Activated B cell treated with CpG ODN at 0.5 μM for 24 hours (primary cell): ENCODE data around the gene METTL18. TPM values are rescaled to one million over a fixed set of nuclear protein-coding genes. Genes with fewer than 3 reads are reported as not detected.
A peak's percentile ranks its signal among the peaks of the same experiment; 100 is the strongest.

Source experiments
- ATAC-seq: fragments of 200-7000 bp; cut with Tn5 transposase; one replicate; pipeline ENCODE4 v1.10.0; 2021; ENCODE audit warnings: low read depth, mild to moderate bottlenecking, moderate library complexity
- CTCF ChIA-PET: fragments of 350-600 bp; sonication (Branson Sonifier 250); formaldehyde crosslinking; loops from one replicate; lab custom pipeline; 2021; ENCODE audit warnings: antibody characterized with exemption; lab: Charles Lee
- POLR2A ChIA-PET: fragments of 350-600 bp; sonication (Branson Sonifier 250); formaldehyde crosslinking; loops from one replicate; lab custom pipeline; 2021; ENCODE audit warnings: antibody characterized with exemption; lab: Charles Lee
- DNase-seq: peaks from one replicate; pipeline ENCODE4 v3.0.0; 2022
- H3K27ac Mint-ChIP-seq: one replicate; pipeline ENCODE4 v1.8.0; 2020; ENCODE audit warnings: mixed read lengths
- H3K27me3 Mint-ChIP-seq: one replicate; pipeline ENCODE4 v1.8.0; 2021; ENCODE audit warnings: mixed read lengths
- H3K36me3 Mint-ChIP-seq: one replicate; pipeline ENCODE4 v1.8.0; 2021; ENCODE audit warnings: low read depth, mixed read lengths
- H3K4me1 Mint-ChIP-seq: one replicate; pipeline ENCODE4 v1.8.0; 2021; ENCODE audit warnings: mixed read lengths
- H3K4me3 Mint-ChIP-seq: one replicate; pipeline ENCODE4 v1.8.0; 2020; ENCODE audit warnings: mild to moderate bottlenecking, mixed read lengths
- H3K9me3 Mint-ChIP-seq: one replicate; pipeline ENCODE4 v1.8.0; 2020; ENCODE audit warnings: mixed read lengths
- intact Hi-C: fragments of 100-400 bp; cut with micrococcal nuclease; formaldehyde crosslinking; loops from one replicate; pipeline ENCODE4 v1.15.1; 2024
- total RNA-seq: library from RNA; stranded (reverse); gene quantifications from 2 replicates; pipeline ENCODE4 v1.2.3, GENCODE V29; 2022
- TF ChIP-seq, protein P1 (sequence below): fragments of 200-600 bp; IDR thresholded peaks from one replicate; pipeline ENCODE4 v1.8.0; 2022; ENCODE audit warnings: antibody characterized with exemption, mild to moderate bottlenecking

Gene METTL18
- total RNA-seq, 1 donor from 2014 or later: 12.0 TPM

DNA sequence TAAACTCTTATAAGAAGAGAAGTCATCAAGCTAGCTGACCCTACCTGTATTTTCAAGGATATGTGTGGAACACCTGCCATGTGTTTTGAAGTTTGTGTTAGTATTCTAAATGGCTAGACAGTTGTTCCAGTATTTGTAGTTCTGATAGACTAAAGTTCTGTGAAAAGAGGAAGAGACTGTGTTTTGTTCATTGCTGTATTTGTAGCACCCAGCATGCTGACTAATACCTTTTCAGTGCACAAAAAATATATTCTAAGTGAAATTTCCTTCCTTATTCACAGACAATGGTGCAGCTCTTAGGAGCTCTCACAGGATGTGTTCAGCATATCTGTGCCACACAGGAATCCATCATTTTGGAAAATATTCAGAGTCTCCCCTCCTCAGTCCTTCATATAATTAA is 8.2 kb upstream of the METTL18 start:
- Mint-ChIP-seq H3K36me3 (peaks cover 22% of the 10 kb centered on the region), H3K27me3 (no peaks in the 10 kb centered on the region), H3K9me3 (no peaks in the 10 kb centered on the region), H3K27ac (no peak overlapping the region), H3K4me1 (no peaks in the 10 kb centered on the region), H3K4me3 (no peak overlapping the region)
- TF ChIP-seq, protein P1, sequence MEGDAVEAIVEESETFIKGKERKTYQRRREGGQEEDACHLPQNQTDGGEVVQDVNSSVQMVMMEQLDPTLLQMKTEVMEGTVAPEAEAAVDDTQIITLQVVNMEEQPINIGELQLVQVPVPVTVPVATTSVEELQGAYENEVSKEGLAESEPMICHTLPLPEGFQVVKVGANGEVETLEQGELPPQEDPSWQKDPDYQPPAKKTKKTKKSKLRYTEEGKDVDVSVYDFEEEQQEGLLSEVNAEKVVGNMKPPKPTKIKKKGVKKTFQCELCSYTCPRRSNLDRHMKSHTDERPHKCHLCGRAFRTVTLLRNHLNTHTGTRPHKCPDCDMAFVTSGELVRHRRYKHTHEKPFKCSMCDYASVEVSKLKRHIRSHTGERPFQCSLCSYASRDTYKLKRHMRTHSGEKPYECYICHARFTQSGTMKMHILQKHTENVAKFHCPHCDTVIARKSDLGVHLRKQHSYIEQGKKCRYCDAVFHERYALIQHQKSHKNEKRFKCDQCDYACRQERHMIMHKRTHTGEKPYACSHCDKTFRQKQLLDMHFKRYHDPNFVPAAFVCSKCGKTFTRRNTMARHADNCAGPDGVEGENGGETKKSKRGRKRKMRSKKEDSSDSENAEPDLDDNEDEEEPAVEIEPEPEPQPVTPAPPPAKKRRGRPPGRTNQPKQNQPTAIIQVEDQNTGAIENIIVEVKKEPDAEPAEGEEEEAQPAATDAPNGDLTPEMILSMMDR: no peak
- POLR2A ChIA-PET: no interaction called here
- no peak for DNase-seq
- intact Hi-C loops: loop anchor here (10.0 kb wide), 1 partner anchor 1458 kb away; no protein-coding TSS in a partner anchor
- no peak for ATAC-seq
- CTCF ChIA-PET: interaction anchor here (1.4 kb wide), 1 partner anchor 201 kb away, joined by 5 read pairs; no protein-coding TSS in a partner anchor

DNA sequence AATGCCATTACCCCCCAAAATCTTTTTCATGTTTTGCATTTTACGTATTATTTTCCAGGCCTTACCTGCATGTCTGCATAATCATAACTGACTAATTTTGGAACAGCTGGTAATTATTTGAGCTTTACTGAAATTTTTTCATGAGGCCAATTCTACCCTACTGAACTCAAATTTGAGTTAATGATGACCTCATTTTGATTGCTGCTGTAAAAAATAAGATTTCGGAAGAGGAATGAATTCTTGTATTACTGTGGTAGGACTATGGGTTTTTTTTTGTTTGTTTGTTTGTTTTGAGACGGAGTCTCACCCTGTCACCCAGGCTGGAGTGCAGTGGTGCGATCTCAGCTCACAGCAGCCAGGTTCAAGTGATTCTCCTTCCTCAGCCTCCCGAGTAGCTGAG is 2.6 kb upstream of the METTL18 start:
- no peak overlapping the region for H3K4me3 Mint-ChIP-seq

GRCh38 chr1:169796274-169796810 is 1.6 kb upstream of the METTL18 start:
- Mint-ChIP-seq H3K9me3 (no peaks in the 10 kb centered on the region), H3K36me3 (peaks cover 33% of the 10 kb centered on the region), H3K4me1 (peaks cover 50% of the 10 kb centered on the region), H3K4me3 (peak overlapping the region; percentile 100), H3K27ac (no peak overlapping the region), H3K27me3 (no peaks in the 10 kb centered on the region)
- CTCF ChIA-PET: interaction anchor here (0.8 to 1.5 kb wide), 2 partner anchors 12 to 246 kb away, joined by 3 read pairs; no protein-coding TSS in a partner anchor
- TF ChIP-seq, protein P1: no peak
- DNase-seq (no peak), ATAC-seq (no peak)
- POLR2A ChIA-PET: interaction anchor here (3.0 kb wide), 1 partner anchor 98 kb away, joined by 22 read pairs; the partner anchor contains the start of gene SCYL3
- intact Hi-C loops: no loop called here

More for the DNA sequence above, 2.6 kb upstream of the METTL18 start:
- POLR2A ChIA-PET: interaction anchor here (3.0 kb wide), 1 partner anchor 97 kb away, joined by 22 read pairs; the partner anchor contains the start of gene SCYL3
- no peaks in the 10 kb centered on the region for H3K9me3 Mint-ChIP-seq
- H3K4me1 Mint-ChIP-seq: peaks cover 43% of the 10 kb centered on the region
- no peak for DNase-seq
- peaks cover 24% of the 10 kb centered on the region for H3K36me3 Mint-ChIP-seq
- intact Hi-C loops: no loop called here
- CTCF ChIA-PET: interaction anchor here (0.7 to 1.5 kb wide), 6 partner anchors 11 to 428 kb away, joined by 3 to 6 read pairs (median 3); no protein-coding TSS in a partner anchor
- H3K27ac Mint-ChIP-seq: no peak overlapping the region
- ATAC-seq: no peak
- TF ChIP-seq, protein P1: no peak
- no peaks in the 10 kb centered on the region for H3K27me3 Mint-ChIP-seq

DNA sequence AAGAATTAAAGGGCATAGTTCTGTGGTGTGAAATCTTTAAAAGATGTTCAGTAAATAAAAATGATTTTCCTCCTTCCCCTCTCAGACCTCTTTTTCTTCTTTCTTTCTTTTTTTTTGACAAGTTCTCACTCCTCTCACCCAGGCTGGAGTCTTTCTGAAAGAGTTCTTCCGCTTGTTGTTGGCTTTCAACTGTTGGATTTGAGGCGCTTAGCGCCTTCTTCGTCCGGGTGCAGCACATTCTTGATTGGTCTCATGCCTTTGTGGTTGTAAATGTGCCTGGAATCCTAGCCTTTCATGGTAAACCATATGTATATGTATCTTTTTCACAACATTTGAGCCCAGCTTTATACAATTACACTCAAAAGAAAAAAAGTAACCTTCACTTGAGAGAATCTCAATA is 980 bp upstream of the METTL18 start:
- peaks cover 50% of the 10 kb centered on the region for H3K4me1 Mint-ChIP-seq
- intact Hi-C loops: loop anchor here (2.0 kb wide), 1 partner anchor 99 kb away; no protein-coding TSS in a partner anchor
- H3K27me3 Mint-ChIP-seq: no peaks in the 10 kb centered on the region
- DNase-seq: no peak
- CTCF ChIA-PET: interaction anchor here (1.1 to 1.3 kb wide), 2 partner anchors 83 to 194 kb away, joined by 3 to 7 read pairs; no protein-coding TSS in a partner anchor
- TF ChIP-seq, protein P1: no peak
- no peak for ATAC-seq
- H3K27ac Mint-ChIP-seq: peak overlapping the region; percentile 99
- no peaks in the 10 kb centered on the region for H3K9me3 Mint-ChIP-seq
- peaks cover 35% of the 10 kb centered on the region for H3K36me3 Mint-ChIP-seq
- H3K4me3 Mint-ChIP-seq: peak overlapping the region; percentile 100
- POLR2A ChIA-PET: interaction anchor here (1.3 to 3.0 kb wide), 4 partner anchors 10 to 209 kb away, joined by 3 to 22 read pairs (median 4); partner anchors contain the start of genes F5 and SCYL3

DNA sequence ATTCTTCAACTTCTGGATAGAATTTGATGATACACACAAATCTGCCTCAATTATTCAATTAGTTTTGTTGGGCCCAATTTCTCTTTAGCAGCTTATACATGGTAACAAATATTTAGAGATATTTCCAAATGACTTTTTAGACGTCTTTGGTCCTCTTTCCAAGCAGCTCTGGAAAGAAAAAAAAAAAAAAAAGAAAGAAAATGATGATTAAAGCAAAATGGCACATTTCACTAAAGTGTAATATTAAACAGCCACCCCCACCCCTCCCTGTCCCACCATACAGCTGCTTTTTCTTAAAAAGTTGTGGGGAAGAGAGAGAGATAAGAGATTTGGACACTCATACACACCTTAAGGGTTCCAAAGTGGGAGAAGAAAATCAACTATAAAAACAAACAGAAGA is 977 bp downstream of the METTL18 start:
- Mint-ChIP-seq H3K4me3 (peak overlapping the region; percentile 100), H3K27ac (no peak overlapping the region), H3K27me3 (no peaks in the 10 kb centered on the region), H3K9me3 (no peaks in the 10 kb centered on the region), H3K4me1 (peaks cover 50% of the 10 kb centered on the region), H3K36me3 (peaks cover 35% of the 10 kb centered on the region)
- intact Hi-C loops: loop anchor here (1.0 to 5.0 kb wide), 11 partner anchors 81 to 1692 kb away; partner anchors contain the start of genes F5, GORAB, KIFAP3 and NME7
- ChIA-PET POLR2A (interaction anchor here (0.7 to 1.8 kb wide), 5 partner anchors 100 to 426 kb away, joined by 3 to 7 read pairs (median 3); partner anchors contain the start of genes BLZF1, NME7, SCYL3 and SLC19A2), CTCF (interaction anchor here (0.7 to 1.5 kb wide), 4 partner anchors 16 to 192 kb away, joined by 3 to 6 read pairs (median 4); partner anchors contain the start of gene SCYL3)
- ATAC-seq (no peak), DNase-seq (no peak)
- TF ChIP-seq, protein P1: no peak
